ENCODE data around the gene TSKU.
"Not testable (repeated sequence)": the region's sequence is repeated elsewhere in the genome, so short reads cannot be mapped to it uniquely, and the experiment has no call there.

Gene TSKU, protein sequence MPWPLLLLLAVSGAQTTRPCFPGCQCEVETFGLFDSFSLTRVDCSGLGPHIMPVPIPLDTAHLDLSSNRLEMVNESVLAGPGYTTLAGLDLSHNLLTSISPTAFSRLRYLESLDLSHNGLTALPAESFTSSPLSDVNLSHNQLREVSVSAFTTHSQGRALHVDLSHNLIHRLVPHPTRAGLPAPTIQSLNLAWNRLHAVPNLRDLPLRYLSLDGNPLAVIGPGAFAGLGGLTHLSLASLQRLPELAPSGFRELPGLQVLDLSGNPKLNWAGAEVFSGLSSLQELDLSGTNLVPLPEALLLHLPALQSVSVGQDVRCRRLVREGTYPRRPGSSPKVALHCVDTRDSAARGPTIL

DNA sequence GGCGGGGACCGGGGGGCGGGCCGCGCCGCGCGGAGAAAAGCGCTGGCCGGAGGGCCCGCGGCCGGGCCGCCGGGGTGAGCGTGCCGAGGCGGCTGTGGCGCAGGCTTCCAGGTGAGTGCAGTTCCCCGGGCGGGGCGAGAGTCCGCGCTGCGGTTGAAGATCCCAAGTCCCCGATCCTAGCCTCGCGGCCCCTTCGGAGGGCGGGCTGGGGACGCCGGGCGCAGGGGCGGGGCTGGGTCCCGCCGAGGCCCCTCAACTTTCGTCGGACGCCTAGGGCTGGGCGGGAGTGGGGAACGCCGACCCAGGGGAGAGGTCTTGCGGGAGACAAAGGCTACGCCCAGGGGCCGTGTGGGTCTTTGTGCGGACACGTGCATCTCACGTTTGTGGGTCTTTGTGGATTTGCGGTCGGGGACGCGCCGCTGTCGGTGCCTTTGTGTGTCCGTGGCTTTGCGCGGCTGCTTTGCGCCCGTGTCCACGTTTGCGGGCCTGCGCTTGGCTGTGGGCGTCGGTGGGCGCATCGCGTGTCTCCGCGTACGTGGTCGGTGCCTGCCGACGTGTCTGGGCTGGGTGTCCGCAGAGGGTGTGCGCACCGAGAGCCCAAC lies at the start of gene TSKU:
Gene TSKU, plus strand, starts transcription at position 63 of the 602 bp plus-strand sequence. CDS start 12,261 bp downstream, outside the sequence.
- peak in 1 of 2 donors; percentile 33 for DNase-seq (ENCODE audit: low read depth in 2 of 2)
- TF ChIP-seq, protein P1, sequence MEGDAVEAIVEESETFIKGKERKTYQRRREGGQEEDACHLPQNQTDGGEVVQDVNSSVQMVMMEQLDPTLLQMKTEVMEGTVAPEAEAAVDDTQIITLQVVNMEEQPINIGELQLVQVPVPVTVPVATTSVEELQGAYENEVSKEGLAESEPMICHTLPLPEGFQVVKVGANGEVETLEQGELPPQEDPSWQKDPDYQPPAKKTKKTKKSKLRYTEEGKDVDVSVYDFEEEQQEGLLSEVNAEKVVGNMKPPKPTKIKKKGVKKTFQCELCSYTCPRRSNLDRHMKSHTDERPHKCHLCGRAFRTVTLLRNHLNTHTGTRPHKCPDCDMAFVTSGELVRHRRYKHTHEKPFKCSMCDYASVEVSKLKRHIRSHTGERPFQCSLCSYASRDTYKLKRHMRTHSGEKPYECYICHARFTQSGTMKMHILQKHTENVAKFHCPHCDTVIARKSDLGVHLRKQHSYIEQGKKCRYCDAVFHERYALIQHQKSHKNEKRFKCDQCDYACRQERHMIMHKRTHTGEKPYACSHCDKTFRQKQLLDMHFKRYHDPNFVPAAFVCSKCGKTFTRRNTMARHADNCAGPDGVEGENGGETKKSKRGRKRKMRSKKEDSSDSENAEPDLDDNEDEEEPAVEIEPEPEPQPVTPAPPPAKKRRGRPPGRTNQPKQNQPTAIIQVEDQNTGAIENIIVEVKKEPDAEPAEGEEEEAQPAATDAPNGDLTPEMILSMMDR (IDR thresholded peaks at IDR 0.05; ENCODE audit: low read depth, low read length) = no peak
- peak within 1 kb of the TSS; percentile 75 to 95 for H3K4me3 ChIP-seq (replicated peaks in 1 of 2; ENCODE audit: low read depth in 2 of 2, low read length in 2 of 2)

DNA sequence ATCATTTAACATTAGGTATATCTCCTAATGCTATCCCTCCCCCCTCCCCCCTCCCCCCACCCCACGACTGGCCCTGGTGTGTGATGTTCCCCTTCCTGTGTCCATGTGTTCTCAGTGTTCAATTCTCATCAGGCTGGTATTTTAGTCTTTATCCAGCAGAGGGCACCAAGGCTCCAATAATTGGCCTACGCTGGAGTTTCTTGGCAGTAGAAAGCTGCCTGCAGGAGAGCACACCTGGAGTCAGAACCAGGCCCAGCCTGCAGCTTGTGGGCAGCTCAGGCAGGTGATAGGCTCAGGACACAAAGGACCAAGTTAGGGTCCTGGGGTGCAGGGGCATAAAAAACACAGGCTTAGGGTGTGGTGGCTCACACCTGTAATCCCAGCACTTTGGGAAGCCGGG lies 49.2 kb upstream of the TSKU start:
- TF ChIP-seq, protein P1 (IDR thresholded peaks at IDR 0.05; ENCODE audit: low read depth, low read length) = peak; percentile 50
- H3K4me3 ChIP-seq (replicated peaks in 1 of 2; ENCODE audit: low read depth in 2 of 2, low read length in 2 of 2) = not testable (repeated sequence)
- DNase-seq (ENCODE audit: low read depth in 2 of 2) = peak; percentile 74 to 81

DNA sequence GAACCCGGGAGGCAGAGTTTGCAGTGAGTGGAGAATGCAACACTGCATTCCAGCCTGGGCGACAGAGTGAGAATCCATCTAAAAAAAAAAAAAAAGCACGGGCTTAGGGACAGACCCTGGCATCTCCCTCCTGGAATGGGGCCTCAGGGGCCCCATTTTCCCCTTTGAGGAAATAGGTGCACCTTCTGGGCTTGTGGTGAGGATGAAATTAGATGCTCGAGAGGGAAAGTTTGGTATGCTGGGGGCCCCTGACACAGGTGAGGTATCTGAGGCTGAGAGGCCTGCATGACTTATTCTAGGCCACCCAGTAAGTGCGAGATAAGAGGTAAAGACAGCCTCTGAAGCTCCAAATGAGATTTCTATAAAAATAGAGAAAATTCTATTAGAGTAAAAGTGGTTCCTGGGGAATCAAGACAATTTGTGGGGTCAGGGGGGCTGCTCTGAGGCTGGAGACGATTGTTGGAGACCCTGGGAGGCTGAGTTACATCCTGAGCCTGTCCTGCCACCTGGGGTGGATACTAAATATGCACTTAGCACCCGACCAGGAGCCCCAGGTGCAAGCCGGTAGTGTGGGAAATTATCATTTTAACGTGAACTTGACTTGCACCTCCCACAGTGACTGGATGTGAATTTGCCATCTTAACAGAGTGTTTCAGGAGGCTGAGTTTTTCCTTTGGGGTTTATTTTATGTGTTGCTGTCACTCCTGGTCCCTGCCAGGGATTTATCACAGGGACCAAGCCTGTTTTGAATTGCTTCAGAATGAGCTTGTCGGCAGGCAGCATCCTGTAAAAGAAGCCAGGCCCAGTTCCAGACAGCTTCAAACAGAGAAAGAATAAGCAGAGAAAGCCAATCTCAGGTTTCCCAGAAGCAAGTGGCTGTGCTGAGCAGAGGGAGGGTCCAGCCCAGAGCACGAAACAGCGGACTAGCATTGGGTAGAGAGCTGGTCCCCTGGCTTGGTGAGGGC lies 48.4 kb upstream of the TSKU start:
- TF ChIP-seq, protein P1 (IDR thresholded peaks at IDR 0.05; ENCODE audit: low read depth, low read length) = no peak
- no peak for DNase-seq (ENCODE audit: low read depth in 2 of 2)
- H3K4me3 ChIP-seq (replicated peaks in 1 of 2; ENCODE audit: low read depth in 2 of 2, low read length in 2 of 2) = no peak overlapping the region

DNA sequence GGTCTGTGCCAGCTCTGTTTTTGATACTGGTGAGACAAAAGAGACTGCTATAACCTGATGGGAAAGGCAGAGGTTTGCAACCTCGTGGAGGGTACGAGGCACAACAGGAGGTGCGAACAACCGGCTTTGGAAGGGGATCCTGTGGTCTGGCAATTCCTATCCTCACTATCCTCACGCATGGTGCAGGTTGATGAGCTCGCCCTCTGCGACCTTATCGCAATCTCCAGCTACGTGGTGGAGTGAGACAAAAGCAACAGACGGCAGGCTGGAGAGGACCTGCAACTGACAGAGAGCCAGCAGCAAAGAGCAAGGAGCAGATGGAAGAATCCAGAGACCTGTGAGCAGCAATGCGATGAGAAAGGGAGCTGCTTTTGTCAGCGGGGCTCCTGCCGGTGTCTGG lies 47.3 kb upstream of the TSKU start:
- TF ChIP-seq, protein P1 (IDR thresholded peaks at IDR 0.05; ENCODE audit: low read depth, low read length) = no peak
- DNase-seq (ENCODE audit: low read depth in 2 of 2) = no peak
- H3K4me3 ChIP-seq (replicated peaks in 1 of 2; ENCODE audit: low read depth in 2 of 2, low read length in 2 of 2) = no peak overlapping the region

DNA sequence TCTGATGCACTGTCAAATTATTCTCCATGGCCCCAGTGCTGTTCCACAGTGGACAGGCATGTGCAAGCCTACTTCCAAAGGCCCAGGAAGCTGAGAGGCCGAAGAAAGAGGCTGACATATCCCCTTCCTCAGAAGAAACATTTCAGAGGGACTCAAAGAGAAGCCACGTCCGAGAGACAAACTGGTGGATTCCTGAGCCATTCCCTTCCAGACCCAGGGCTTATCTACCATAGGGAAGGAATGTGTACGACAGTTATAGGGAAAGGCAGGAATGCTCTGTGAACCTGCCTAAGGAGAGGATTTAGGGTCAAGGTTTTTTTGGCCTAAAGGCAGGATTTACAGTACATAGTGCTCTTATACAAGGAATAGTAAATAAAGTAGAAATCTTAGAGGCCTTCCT lies 46.9 kb upstream of the TSKU start:
- TF ChIP-seq, protein P1 (IDR thresholded peaks at IDR 0.05; ENCODE audit: low read depth, low read length) = no peak
- no peak overlapping the region for H3K4me3 ChIP-seq (replicated peaks in 1 of 2; ENCODE audit: low read depth in 2 of 2, low read length in 2 of 2)
- no peak for DNase-seq (ENCODE audit: low read depth in 2 of 2)

DNA sequence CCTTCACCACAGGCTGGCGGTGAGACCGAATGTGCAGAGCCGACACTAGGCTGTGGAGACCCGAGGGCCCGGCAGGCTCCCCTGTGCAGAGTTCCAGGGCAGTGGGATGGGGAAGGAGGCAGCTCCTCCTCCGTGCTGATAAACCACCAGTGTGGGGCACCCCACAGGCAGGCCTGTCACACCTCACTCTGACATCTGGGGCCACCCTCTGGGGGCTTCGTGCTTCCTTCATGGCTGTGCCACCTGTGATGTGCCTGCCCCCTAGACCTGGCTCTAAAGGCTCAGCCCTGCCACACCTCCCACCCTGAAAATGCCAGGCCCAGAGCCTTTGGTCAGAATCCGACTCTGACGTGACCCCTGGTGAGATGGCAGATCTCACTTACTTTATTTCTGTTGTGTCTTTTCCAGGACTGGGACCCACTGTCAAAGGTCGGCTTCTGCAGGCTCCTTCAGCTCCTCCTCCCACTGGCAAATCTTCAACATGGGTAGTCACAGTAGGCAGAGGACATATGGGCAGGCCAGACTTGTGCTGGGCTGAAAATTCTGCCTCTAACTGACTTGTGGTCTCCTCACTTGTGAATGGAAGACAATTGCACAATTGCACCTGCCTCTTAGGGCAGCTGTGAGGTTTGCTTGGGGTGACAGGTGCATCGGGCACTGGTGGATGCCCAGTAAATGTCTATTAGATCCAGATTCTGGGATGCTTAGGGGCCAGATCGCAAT lies 46.2 kb upstream of the TSKU start:
- no peak for DNase-seq (ENCODE audit: low read depth in 2 of 2)
- no peak overlapping the region for H3K4me3 ChIP-seq (replicated peaks in 1 of 2; ENCODE audit: low read depth in 2 of 2, low read length in 2 of 2)
- TF ChIP-seq, protein P1 (IDR thresholded peaks at IDR 0.05; ENCODE audit: low read depth, low read length) = no peak

Measured in cardiac fibroblast (primary cell).